NT2/D1 (cell line): ENCODE data around the gene ARL4A.

Experiments
- YY1 ChIP-seq: IDR thresholded peaks from 2 replicates; pipeline ENCODE4 v1.6.1; 2011; ENCODE audit not compliant: insufficient read length, insufficient read depth
- ZNF274 ChIP-seq: IDR thresholded peaks from 2 replicates; pipeline ENCODE4 v1.6.1; 2011; ENCODE audit warnings: mild to moderate bottlenecking, low read depth, low read length

DNA sequence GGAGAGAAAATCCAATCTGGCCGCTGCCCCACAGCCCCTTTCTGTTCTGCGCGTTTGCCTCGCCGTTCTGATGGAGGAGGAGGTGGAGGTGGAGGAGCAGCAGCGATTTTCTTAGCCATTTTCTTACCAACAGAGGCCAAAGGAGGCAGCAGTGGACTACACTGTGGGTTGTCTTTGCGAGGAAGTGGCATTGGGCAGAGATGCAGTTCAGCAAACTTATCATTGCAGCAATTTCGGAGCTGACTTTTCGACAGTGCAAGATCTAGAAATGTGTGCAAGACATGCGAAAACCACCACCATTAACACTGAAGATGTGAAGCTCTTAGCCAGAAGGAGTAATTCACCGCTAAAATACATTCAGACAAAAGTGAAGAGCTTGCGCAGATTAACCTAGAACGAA is 1.9 kb upstream of the ARL4A start:
- no peak for TF ChIP-seq YY1
- TF ChIP-seq ZNF274 = no peak
